ENCODE data around the gene MSH5. TPM values are rescaled to one million over a fixed set of nuclear protein-coding genes. Genes with fewer than 3 reads are reported as not detected.

The MSH5 gene
- total RNA-seq, 1 experiment from 2014 or later, result 22.4 TPM

DNA sequence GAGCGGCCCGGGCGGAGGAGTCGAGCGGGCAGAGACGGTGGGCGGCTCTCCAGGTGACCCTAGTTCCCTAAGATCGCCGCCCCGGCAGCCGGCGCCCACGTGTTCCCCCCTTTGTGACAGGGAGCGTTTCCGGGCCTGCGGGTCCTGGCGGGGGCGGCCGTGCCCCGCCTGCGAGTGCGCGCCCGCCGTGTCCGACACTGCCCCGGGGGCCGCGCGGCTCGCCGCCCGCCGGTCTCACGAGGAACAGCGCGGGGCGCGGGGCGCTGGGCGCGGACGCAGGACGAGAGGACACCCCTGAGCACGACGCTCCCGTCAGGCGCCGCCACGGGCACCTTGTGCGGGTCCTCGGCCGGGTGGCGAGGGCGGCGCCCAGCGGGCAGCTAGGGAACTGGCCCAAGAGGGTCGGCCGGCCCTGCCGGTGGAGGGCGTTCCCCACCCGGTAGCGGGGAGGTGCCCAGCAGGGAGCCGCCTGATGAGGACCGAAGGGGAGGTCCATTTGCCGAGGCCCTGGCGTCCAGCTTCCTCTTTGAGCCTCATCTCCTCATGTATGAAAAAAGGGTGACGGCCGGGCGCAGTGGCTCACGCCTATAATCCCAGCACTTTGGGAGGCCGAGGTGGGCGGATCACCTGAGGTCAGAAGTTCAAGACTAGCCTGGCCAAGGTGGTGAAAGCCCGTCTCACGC, 56.0 kb downstream of the MSH5 start, which contains the start of gene VARS1:
Gene VARS1, minus strand, starts transcription at position 137 of the 683 bp plus-strand sequence. CDS start 535 bp downstream, outside the sequence.
- Histone ChIP-seq H2BK15ac (ENCODE audit: low read depth, low read length) (no peak within 1 kb of the TSS), H2BK12ac (ENCODE audit: insufficient read length, low read depth, low read length) (no peak within 1 kb of the TSS), H3K56ac (ENCODE audit: insufficient read length, low read depth, low read length) (no peak within 1 kb of the TSS), H3K4me2 (ENCODE audit: insufficient read depth, insufficient read length, low read length) (peak within 1 kb of the TSS; percentile 77), H3T11ph (ENCODE audit: low read length) (no peak within 1 kb of the TSS), H3K79me1 (ENCODE audit: insufficient read depth, low read depth, low read length, poor library complexity, severe bottlenecking) (no peaks in the 10 kb centered on the region), H3K27ac (ENCODE audit: insufficient read length, low read depth, low read length) (no peak within 1 kb of the TSS), H4K20me1 (ENCODE audit: control insufficient read depth, insufficient read depth, insufficient read length) (no peaks in the 10 kb centered on the region), H4K91ac (ENCODE audit: insufficient read length, low read depth, low read length) (no peak within 1 kb of the TSS), H3K23me2 (ENCODE audit: insufficient read length, low read depth, low read length, poor library complexity, severe bottlenecking) (peaks cover 3% of the 10 kb centered on the region), H4K8ac (replicated peaks; ENCODE audit: insufficient read length, low read depth, low read length) (no peak within 1 kb of the TSS), H3K18ac (ENCODE audit: insufficient read length, low read depth, low read length) (peak within 1 kb of the TSS; percentile 68), H3K4ac (ENCODE audit: low read depth, low read length) (no peak within 1 kb of the TSS), H3K4me1 (ENCODE audit: insufficient read depth, low read length) (no peaks in the 10 kb centered on the region), H3K9ac (ENCODE audit: extremely low read depth, insufficient read length, low read length) (peak within 1 kb of the TSS; percentile 72), H3K27me3 (ENCODE audit: insufficient read depth, low read length) (no peaks in the 10 kb centered on the region), H2BK120ac (ENCODE audit: low read depth, low read length, poor library complexity, severe bottlenecking) (no peak within 1 kb of the TSS), H4K5ac (ENCODE audit: insufficient read length, low read depth, low read length) (no peak within 1 kb of the TSS), H3K14ac (ENCODE audit: insufficient read depth, low read length) (peak within 1 kb of the TSS; percentile 93), H2BK20ac (ENCODE audit: low read depth, low read length, poor library complexity, severe bottlenecking) (no peak within 1 kb of the TSS), H2AFZ (ENCODE audit: low read length) (no peak within 1 kb of the TSS), H3K23ac (ENCODE audit: insufficient read length, low read depth, low read length) (no peak within 1 kb of the TSS), H3K9me3 (ENCODE audit: control insufficient read depth, low read depth, low read length) (no peaks in the 10 kb centered on the region), H3K79me2 (ENCODE audit: insufficient read depth, low read length) (peaks cover 2% of the 10 kb centered on the region; the same call in 1 of the 2 replicates), H2AK5ac (ENCODE audit: insufficient read length, low read length) (no peak within 1 kb of the TSS), H2BK5ac (ENCODE audit: insufficient read length, low read length) (no peak within 1 kb of the TSS)
- no peaks in the 10 kb centered on the region for H3K9me3 Mint-ChIP-seq
- peak; percentile 95 for DNase-seq
- WGBS (ENCODE audit: extremely low coverage, insufficient read length, low lambda C conversion rate), result no CpG with 5 or more reads among the region's 75 CpGs
- peak within 1 kb of the TSS; percentile 97 to 98 (median 98) for H3K27ac Mint-ChIP-seq
- no peaks in the 10 kb centered on the region for H3K27me3 Mint-ChIP-seq (ENCODE audit: low read depth)
- H3K4me3 Mint-ChIP-seq, result peak within 1 kb of the TSS; percentile 98
- TF ChIP-seq, protein P1, sequence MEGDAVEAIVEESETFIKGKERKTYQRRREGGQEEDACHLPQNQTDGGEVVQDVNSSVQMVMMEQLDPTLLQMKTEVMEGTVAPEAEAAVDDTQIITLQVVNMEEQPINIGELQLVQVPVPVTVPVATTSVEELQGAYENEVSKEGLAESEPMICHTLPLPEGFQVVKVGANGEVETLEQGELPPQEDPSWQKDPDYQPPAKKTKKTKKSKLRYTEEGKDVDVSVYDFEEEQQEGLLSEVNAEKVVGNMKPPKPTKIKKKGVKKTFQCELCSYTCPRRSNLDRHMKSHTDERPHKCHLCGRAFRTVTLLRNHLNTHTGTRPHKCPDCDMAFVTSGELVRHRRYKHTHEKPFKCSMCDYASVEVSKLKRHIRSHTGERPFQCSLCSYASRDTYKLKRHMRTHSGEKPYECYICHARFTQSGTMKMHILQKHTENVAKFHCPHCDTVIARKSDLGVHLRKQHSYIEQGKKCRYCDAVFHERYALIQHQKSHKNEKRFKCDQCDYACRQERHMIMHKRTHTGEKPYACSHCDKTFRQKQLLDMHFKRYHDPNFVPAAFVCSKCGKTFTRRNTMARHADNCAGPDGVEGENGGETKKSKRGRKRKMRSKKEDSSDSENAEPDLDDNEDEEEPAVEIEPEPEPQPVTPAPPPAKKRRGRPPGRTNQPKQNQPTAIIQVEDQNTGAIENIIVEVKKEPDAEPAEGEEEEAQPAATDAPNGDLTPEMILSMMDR (conservative IDR thresholded peaks at IDR 0.05), result peak; percentile 83
- H3K4me1 Mint-ChIP-seq, result peaks cover 10% of the 10 kb centered on the region in 2 experiments
- H3K36me3 Mint-ChIP-seq (ENCODE audit: insufficient read depth in 1 of 3, low read depth in 3 of 3), result peaks cover 10 to 52% (median 42%) of the 10 kb centered on the region in 3 experiments
